Measurements from ENCODE around the gene IL23R. TPM values are rescaled to one million over a fixed set of nuclear protein-coding genes. Genes with fewer than 3 reads are reported as not detected.
A peak's percentile ranks its signal among the peaks of the same experiment; 100 is the strongest.

Gene IL23R
- total and polyA plus RNA-seq, 2 donors (not counting 1 experiment from before 2014, with no cell fraction given) = not detected

DNA sequence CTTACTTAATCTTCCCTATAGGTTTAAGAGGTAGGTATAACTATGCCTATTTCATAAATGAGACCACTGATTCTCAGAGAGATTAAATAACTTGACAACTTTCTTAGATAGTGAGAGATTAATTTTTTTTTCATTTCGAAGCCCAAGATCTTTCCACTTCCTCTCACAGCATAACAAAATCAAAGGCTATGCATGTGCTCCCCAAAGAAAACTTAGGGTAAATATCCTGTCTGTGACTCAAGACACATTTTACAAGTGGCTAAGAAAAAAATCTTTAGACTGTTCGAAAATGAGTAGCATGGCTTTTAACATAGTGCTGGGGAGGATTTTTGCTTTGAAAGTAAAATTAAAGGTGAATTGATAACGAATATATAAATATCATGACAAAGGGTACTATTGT, 23.3 kb upstream of the IL23R start:
- ChIA-PET POLR2A (no interaction called here), CTCF (interaction anchor here (1.4 kb wide), 1 partner anchor 10 kb away, joined by 3 read pairs; no protein-coding TSS in a partner anchor)
- Histone ChIP-seq H3K4me2 (replicated peaks; ENCODE audit: low read depth, low read length, poor library complexity, severe bottlenecking) (no peak overlapping the region), H3K4me1 (ENCODE audit: control insufficient read depth in 2 of 2, insufficient read depth in 2 of 2, low read length in 2 of 2) (no peaks in the 10 kb centered on the region), H4K20me1 (ENCODE audit: control insufficient read depth, insufficient read depth, low read length, poor library complexity, severe bottlenecking) (no peaks in the 10 kb centered on the region), H2AFZ (ENCODE audit: insufficient read depth, low read depth, low read length, poor library complexity, severe bottlenecking) (no peak overlapping the region), H3K36me3 (replicated peaks in 1 of 2; ENCODE audit: control extremely low read depth in 1 of 2, control insufficient read depth in 1 of 2, extremely low read depth in 1 of 2, insufficient read depth in 2 of 2, low read length in 1 of 2) (no peaks in the 10 kb centered on the region), H3K9ac (ENCODE audit: low read length) (no peak overlapping the region), H3K4me3 (ENCODE audit: control extremely low read depth in 1 of 5, extremely low read depth in 1 of 5, insufficient read depth in 1 of 5, low read depth in 2 of 5, low read length in 4 of 5) (no peak overlapping the region), H3K9me3 (ENCODE audit: control extremely low read depth in 1 of 3, control insufficient read depth in 2 of 3, insufficient read depth in 1 of 3, low read length in 2 of 3) (no peaks in the 10 kb centered on the region), H3K27me3 (replicated peaks in 1 of 4; ENCODE audit: control extremely low read depth in 1 of 4, control insufficient read depth in 3 of 4, insufficient read depth in 4 of 4, low read length in 3 of 4) (no peaks in the 10 kb centered on the region), H3K79me2 (ENCODE audit: control insufficient read depth, insufficient read depth, low read length) (no peaks in the 10 kb centered on the region), H3K27ac (ENCODE audit: low read length in 2 of 2) (no peak overlapping the region)
- WGBS (ENCODE audit: insufficient coverage) = no CpG with 5 or more reads among the region's 3 CpGs
- DNase-seq = no peak
- Mint-ChIP-seq H3K27ac (no peak overlapping the region), H3K9me3 (ENCODE audit: insufficient read depth) (no peaks in the 10 kb centered on the region), H3K4me3 (no peak overlapping the region), H3K27me3 (no peaks in the 10 kb centered on the region), H3K4me1 (peaks cover 3% of the 10 kb centered on the region)
- no peak for ATAC-seq (ENCODE audit: low read depth)
- intact Hi-C loops (cut with micrococcal nuclease) = no loop called here
- no peak for TF ChIP-seq EZH2 (IDR thresholded peaks at IDR 0.05; ENCODE audit: borderline replicate concordance, insufficient read depth, low read depth, low read length, poor library complexity, severe bottlenecking)
- TF ChIP-seq, protein P1, sequence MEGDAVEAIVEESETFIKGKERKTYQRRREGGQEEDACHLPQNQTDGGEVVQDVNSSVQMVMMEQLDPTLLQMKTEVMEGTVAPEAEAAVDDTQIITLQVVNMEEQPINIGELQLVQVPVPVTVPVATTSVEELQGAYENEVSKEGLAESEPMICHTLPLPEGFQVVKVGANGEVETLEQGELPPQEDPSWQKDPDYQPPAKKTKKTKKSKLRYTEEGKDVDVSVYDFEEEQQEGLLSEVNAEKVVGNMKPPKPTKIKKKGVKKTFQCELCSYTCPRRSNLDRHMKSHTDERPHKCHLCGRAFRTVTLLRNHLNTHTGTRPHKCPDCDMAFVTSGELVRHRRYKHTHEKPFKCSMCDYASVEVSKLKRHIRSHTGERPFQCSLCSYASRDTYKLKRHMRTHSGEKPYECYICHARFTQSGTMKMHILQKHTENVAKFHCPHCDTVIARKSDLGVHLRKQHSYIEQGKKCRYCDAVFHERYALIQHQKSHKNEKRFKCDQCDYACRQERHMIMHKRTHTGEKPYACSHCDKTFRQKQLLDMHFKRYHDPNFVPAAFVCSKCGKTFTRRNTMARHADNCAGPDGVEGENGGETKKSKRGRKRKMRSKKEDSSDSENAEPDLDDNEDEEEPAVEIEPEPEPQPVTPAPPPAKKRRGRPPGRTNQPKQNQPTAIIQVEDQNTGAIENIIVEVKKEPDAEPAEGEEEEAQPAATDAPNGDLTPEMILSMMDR (IDR thresholded peaks at IDR 0.05) = no peak

DNA sequence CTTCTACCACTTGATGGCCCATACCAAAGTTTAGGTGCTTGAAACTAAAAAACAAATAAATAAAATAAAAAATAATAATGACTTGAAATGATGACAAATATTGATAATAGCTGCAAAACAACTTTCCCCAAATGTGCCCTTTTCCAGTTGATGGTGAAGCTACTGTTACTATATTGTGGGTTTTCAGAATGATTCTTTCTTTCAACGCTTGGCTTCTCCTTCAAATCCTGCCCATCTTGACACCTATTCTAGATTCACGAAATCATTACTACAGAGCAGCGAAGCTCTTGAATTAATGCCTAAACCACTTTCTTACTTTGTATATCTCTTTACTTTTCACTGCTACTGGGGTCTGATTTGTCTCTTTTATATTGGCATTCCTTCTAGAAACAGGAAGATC, 22.3 kb upstream of the IL23R start:
- no peak overlapping the region for H3K9ac ChIP-seq (ENCODE audit: low read length)
- intact Hi-C loops (cut with micrococcal nuclease) = no loop called here
- no peak overlapping the region for H3K27ac ChIP-seq (ENCODE audit: low read length in 2 of 2)
- POLR2A ChIA-PET = no interaction called here
- H3K27ac Mint-ChIP-seq = no peak overlapping the region
- H3K4me3 ChIP-seq (ENCODE audit: control extremely low read depth in 1 of 5, extremely low read depth in 1 of 5, insufficient read depth in 1 of 5, low read depth in 2 of 5, low read length in 4 of 5) = no peak overlapping the region
- H3K4me3 Mint-ChIP-seq = no peak overlapping the region
- ATAC-seq (ENCODE audit: low read depth) = no peak
- H3K27me3 Mint-ChIP-seq = no peaks in the 10 kb centered on the region
- H3K36me3 ChIP-seq (replicated peaks in 1 of 2; ENCODE audit: control extremely low read depth in 1 of 2, control insufficient read depth in 1 of 2, extremely low read depth in 1 of 2, insufficient read depth in 2 of 2, low read length in 1 of 2) = no peaks in the 10 kb centered on the region
- H2AFZ ChIP-seq (ENCODE audit: insufficient read depth, low read depth, low read length, poor library complexity, severe bottlenecking) = peak overlapping the region; percentile 28
- H3K4me1 Mint-ChIP-seq = peaks cover 5% of the 10 kb centered on the region
- TF ChIP-seq EZH2 (IDR thresholded peaks at IDR 0.05; ENCODE audit: borderline replicate concordance, insufficient read depth, low read depth, low read length, poor library complexity, severe bottlenecking) = no peak
- TF ChIP-seq, protein P1 (IDR thresholded peaks at IDR 0.05) = no peak
- no peaks in the 10 kb centered on the region for H3K9me3 ChIP-seq (ENCODE audit: control extremely low read depth in 1 of 3, control insufficient read depth in 2 of 3, insufficient read depth in 1 of 3, low read length in 2 of 3)
- H3K4me2 ChIP-seq (replicated peaks; ENCODE audit: low read depth, low read length, poor library complexity, severe bottlenecking) = no peak overlapping the region
- WGBS (ENCODE audit: insufficient coverage) = no CpG with 5 or more reads among the region's 3 CpGs
- CTCF ChIA-PET = interaction anchor here (1.2 to 7.7 kb wide), 6 partner anchors 9 to 381 kb away, joined by 3 to 266 read pairs (median 6); partner anchors contain the start of genes C1orf141 and SLC35D1
- peaks cover 2 to 4% of the 10 kb centered on the region in 2 donors for H3K4me1 ChIP-seq (ENCODE audit: control insufficient read depth in 2 of 2, insufficient read depth in 2 of 2, low read length in 2 of 2)
- no peaks in the 10 kb centered on the region for H3K9me3 Mint-ChIP-seq (ENCODE audit: insufficient read depth)
- H3K79me2 ChIP-seq (ENCODE audit: control insufficient read depth, insufficient read depth, low read length) = no peaks in the 10 kb centered on the region
- no peaks in the 10 kb centered on the region for H4K20me1 ChIP-seq (ENCODE audit: control insufficient read depth, insufficient read depth, low read length, poor library complexity, severe bottlenecking)
- DNase-seq = no peak
- H3K27me3 ChIP-seq (replicated peaks in 1 of 4; ENCODE audit: control extremely low read depth in 1 of 4, control insufficient read depth in 3 of 4, insufficient read depth in 4 of 4, low read length in 3 of 4) = no peaks in the 10 kb centered on the region
